ENCODE data around the gene GHDC. TPM values are rescaled to one million over a fixed set of nuclear protein-coding genes. Genes with fewer than 3 reads are reported as not detected.
"Not testable (repeated sequence)": the region's sequence is repeated elsewhere in the genome, so short reads cannot be mapped to it uniquely, and the experiment has no call there.

The GHDC gene
- total and polyA plus RNA-seq, 2 of the 8 experiments (the other 6 are each of a cell fraction or from before 2014, with no cell fraction given): 7.4 to 8.1 TPM

DNA sequence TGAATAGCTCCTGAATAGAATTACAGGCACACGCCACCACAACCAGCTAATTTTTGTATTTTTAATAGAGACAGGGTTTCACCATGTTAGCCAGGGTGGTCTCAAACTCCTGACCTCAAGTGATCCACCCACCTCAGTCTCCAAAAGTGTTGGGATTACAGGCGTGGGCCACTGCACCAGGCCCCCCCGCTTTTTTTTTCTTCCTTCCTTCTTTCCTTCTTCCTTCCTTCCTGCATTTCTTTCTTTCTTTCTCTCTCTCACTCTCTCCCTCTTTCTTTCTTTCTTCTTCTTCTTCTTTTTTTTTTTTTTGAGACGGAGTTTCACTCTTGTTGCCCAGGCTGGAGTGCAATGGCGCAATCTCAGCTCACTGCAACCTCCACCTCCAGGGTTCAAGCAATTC is 8.1 kb downstream of the GHDC start:
- H2BK120ac ChIP-seq (replicated peaks; ENCODE audit: low read depth, low read length); H2BK5ac ChIP-seq (ENCODE audit: low read depth, low read length); H3K14ac ChIP-seq (ENCODE audit: insufficient read length); H3K9me3 ChIP-seq (ENCODE audit: insufficient read depth in 2 of 2, low read depth in 1 of 2, low read length in 1 of 2); H3K23ac ChIP-seq (ENCODE audit: insufficient read length); H2BK12ac ChIP-seq (ENCODE audit: low read depth, low read length); H3K23me2 ChIP-seq (ENCODE audit: low read depth, low read length); H2AFZ ChIP-seq (ENCODE audit: low read length); H3K4me2 ChIP-seq (ENCODE audit: insufficient read depth in 1 of 2, low read depth in 2 of 2, low read length in 2 of 2); H4K20me1 ChIP-seq (replicated peaks in 1 of 2; ENCODE audit: control insufficient read depth in 1 of 2, insufficient read depth in 2 of 2, low read length in 2 of 2); H4K8ac ChIP-seq (ENCODE audit: extremely low read depth, insufficient read depth, low read length); H3K56ac ChIP-seq (replicated peaks; ENCODE audit: insufficient read length, low read depth, low read length); H3K18ac ChIP-seq (ENCODE audit: extremely low read depth, low read length); H3K79me2 ChIP-seq (ENCODE audit: control insufficient read depth in 1 of 2, insufficient read depth in 2 of 2, low read length in 2 of 2); H3K9ac ChIP-seq (replicated peaks in 1 of 4; ENCODE audit: extremely low read depth in 1 of 4, low read depth in 3 of 4, low read length in 3 of 4); H4K91ac ChIP-seq (replicated peaks; ENCODE audit: insufficient read length, low read length); DNase-seq (ENCODE audit: low read depth in 1 of 2, low spot score in 2 of 2); FAIRE-seq; H3K27ac ChIP-seq (ENCODE audit: low read depth, low read length); H3K4me3 ChIP-seq (ENCODE audit: extremely low read depth in 1 of 4, insufficient read depth in 2 of 4, low read depth in 3 of 4, low read length in 4 of 4); H2BK20ac ChIP-seq (ENCODE audit: low read length); H2BK15ac ChIP-seq (ENCODE audit: low read length); H3K4ac ChIP-seq (replicated peaks; ENCODE audit: insufficient read length, low read depth, low read length); H2AK5ac ChIP-seq (ENCODE audit: low read depth, low read length); H3K79me1 ChIP-seq (ENCODE audit: low read depth, low read length); H3K36me3 ChIP-seq (ENCODE audit: control insufficient read depth in 2 of 4, insufficient read depth in 4 of 4, low read length in 3 of 4); H4K5ac ChIP-seq (ENCODE audit: insufficient read length, low read depth, low read length): not testable (repeated sequence)
- WGBS, 2 experiments (ENCODE audit: extremely low coverage in 1 of 2, insufficient coverage in 1 of 2, insufficient read length in 1 of 2, insufficient replicate concordance in 2 of 2, low coverage in 1 of 2, low lambda C conversion rate in 2 of 2, missing lambda C conversion rate in 1 of 2): 71% methylated on average over 3 of the region's 5 CpGs; no CpG with 5 or more reads in 1 of the 2 experiments
- Histone ChIP-seq H3K4me1 (replicated peaks in 1 of 4; ENCODE audit: control insufficient read depth in 3 of 4, insufficient read depth in 4 of 4, low read length in 3 of 4) (peaks cover 0 to 10% (median 9%) of the 10 kb centered on the region in 4 experiments; a peak in 5 of 7 replicates), H3K27me3 (replicated peaks in 1 of 4; ENCODE audit: control insufficient read depth in 3 of 4, extremely low read depth in 1 of 4, insufficient read depth in 3 of 4, low read length in 3 of 4) (peaks cover 7 to 44% (median 36%) of the 10 kb centered on the region in 4 experiments)
- POLR2A ChIA-PET (ENCODE audit: partially characterized antibody): interaction anchor here (0.9 to 1.3 kb wide), 2 partner anchors 66 to 341 kb away, joined by 3 to 5 read pairs; partner anchors contain the start of gene KAT2A
- CTCF ChIA-PET (ENCODE audit: partially characterized antibody): interaction anchor here (0.6 to 5.1 kb wide), 9 partner anchors 8 to 217 kb away, joined by 3 to 28 read pairs (median 3); partner anchors contain the start of gene GHDC
